Left lobe of liver (tissue), 2 donors: ENCODE measurements around the gene GALNT15. TPM values are rescaled to one million over a fixed set of nuclear protein-coding genes. Genes with fewer than 3 reads are reported as not detected.

Experiments used
- ATAC-seq: fragments of 200-7000 bp; cut with Tn5 transposase; one replicate; pipeline ENCODE4 v1.9.1; 2020; ENCODE audit warnings: mild to moderate bottlenecking, moderate library complexity
- DNase-seq: peaks from one replicate; pipeline ENCODE4 v3.0.0-alpha.2; 2020; ENCODE audit warnings: low spot score
- total RNA-seq: library from RNA; stranded (reverse); gene quantifications from one replicate; pipeline ENCODE4 v1.2.1, GENCODE V29; 2021
- donor health status: DM: no; HTN: no; CAD: no; lungs with moderate emphysema.
- donor health status: DM: no; HTN: yes; CAD: no.

Gene GALNT15
- total RNA-seq, 1 donor from 2014 or later: 2.7 TPM

DNA sequence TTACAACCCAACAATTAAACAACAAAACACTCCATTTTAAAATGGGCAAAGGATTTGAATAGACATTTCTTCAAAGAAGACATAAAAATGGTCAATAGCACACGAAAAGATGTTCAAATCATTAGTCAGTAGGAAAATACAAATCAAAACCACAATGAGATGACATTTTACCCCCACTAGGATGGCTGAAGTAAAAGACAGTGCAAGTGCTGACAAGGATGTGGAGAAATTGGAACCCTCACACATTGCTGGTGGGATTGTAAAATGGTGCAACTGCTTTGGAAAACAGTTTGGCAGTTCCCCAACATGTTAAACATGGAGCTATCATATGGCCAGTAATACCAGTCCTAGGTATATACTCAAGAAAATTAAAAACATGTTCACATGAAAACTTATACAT is 11.6 kb downstream of the GALNT15 start:
- ATAC-seq (no peak), DNase-seq (no peak)

DNA sequence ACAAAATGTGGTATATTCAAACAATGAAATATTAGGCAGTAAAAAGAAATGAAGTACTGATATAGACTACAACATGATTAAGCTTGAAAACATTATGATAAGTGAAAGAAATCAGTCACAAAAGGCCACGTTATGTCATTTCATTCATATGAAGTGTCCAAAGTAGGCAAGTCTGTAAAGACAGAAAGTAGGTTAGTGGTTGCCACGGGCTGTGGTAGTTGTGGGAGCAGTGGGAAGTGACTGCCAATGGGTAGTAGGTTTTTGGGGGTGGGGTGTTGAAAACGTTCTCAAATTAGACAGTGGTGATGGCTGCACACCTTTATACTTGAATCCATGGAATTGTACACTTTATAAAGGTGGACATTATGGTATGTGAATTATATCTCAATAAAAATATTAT is 12.1 kb downstream of the GALNT15 start:
- DNase-seq (no peak), ATAC-seq (no peak)

DNA sequence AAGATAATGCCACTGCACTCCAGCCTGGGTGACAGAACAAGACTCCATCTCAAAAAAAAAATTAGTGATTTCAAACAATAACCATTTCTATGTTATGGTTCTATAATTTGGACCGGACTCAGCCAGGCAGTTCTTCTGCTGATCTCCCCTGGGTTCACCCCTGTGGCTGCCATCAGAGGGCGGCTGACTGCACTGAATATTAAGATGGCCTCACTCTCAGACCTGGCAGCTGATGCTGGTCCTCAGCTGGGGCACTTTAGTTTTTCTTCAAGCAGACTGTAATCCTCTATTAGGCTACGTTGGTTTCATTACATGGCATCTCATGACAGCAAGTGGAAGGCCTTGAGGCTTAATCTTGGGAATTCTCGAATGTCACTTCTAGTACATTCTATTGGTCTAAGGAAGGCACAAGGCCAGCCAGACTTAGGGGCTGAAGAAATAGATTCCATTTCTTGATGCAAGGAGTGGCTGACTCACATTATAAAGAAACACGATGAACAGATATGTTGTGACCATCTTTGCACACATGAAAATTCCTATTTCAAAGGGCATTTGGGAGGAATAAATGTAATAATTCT is 12.8 kb downstream of the GALNT15 start:
- ATAC-seq (no peak), DNase-seq (no peak)

DNA sequence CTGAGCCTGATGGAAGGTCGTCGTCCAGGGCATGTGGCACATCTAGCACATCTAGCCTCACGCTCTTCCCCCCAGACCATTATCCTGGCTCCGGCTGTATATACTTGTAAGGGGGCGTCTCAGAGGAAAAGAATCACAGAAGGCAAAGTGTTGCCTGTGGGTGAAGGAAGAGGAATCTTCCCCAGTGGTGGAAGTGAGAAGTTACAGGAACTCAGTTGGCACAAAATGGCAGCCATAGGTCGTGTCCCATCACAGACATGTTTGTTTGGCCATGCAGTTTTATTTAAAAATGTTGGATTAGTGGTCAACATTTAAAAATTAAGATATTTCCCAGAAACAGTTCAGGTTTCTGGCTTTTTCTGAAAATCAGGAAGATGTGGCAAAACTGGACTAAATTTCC is 13.6 kb downstream of the GALNT15 start:
- DNase-seq: no peak
- ATAC-seq: no peak

DNA sequence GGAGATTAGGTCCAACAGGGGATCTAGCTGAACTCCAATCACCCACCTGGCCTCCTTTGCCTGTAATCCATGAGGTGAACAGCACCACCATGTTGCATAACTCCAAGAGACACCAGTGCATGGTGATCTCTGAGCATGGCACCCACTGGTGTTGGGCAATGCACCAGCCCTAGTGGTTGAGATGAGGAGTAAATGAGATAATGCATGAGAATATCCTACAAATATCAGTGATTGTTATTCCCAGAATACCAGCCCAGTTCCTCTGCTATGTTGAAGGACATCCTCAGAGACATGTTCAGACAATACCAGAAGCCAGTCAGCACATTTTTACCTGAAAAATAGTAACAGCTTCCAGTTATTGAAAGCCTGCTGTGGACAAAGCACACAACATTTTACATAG is 14.7 kb downstream of the GALNT15 start:
- ATAC-seq (no peak), DNase-seq (no peak)

DNA sequence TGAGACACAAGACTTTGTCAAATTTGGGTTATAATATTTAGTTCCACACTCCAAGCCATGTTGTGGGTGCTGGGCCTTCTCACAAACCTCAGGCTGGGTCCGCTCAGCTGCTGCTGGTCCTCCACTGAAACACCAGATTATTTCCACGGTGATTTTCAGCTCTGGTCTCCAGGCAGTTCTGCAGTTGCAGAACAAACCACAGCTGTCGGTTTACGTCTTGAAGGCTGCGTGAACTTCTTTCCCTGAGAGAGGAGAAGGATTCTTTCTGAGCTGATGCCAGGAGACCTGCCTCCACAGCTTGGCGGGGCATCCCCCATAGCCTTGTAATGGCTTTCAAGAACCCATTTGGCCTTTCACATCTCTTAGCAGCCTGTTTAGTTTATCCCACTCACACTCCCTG is 16.2 kb downstream of the GALNT15 start:
- DNase-seq: no peak
- ATAC-seq: no peak

DNA sequence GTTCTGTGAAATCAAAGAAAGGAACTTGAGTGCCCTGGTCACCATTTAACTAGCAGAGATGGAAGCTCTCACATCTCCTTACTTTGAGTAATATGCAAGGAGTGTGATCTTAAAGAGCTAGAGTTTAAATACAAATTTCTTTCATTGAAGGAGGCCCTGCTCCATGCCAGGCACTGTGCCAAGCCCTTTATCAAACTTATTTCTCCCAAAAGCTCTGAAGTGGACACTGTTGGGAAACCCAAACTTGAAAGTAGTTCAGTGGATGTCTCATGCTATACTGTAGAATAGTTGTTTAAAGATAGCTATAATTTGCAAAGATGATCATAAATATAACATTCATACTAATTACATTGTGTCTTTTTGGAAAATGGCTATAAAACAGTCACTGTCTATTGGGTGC is 17.1 kb downstream of the GALNT15 start:
- DNase-seq (no peak), ATAC-seq (no peak)

DNA sequence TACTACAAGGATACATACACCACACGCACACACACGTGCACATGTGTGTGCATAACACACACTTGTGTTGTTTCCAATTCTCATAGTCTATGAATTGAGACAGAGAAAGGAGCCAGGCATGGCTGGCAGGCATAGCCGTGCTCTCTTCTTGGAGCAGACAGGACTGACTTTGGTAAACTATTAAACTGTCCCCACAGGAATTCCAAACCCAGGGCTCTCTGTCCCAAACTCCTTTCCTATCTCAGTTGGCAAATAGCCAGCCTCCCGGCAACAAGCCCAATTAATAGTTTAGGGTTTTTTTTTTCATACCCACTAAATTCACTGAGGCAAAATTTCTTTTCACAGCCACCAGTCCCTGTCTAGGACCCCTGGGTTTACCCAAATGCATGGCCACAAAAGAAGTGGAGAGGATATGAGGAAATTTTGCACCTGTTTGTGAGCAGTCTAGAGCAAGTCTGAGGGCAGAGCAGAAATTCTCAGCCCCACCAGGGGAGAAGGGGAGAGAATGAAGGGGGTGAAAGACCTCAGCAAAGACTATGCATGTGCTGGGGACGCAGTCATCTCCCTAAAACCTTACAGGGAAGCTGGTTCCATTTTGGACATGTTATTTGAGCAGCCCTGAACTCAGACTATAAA is 17.8 kb downstream of the GALNT15 start:
- DNase-seq: no peak
- ATAC-seq: peak; percentile 90

DNA sequence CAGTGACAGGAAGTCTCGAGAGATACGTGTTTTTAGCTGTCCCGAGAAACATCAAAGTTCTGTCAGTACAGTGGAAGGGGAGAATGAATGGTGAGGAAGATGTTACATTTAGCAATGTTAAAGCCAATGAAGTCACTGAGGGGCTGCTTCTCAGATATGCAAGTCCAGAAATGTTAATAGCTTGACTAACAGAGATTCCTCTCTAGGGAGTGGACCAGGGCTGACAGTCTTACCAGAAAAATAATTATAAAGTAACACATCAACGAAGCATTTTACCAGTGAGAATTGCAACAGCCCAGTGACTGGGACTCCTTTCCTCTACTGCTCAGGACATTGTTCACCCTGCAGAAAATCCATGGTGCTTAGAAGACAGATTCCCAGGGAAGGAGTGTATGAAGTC is 23.9 kb downstream of the GALNT15 start:
- ATAC-seq (no peak), DNase-seq (no peak)

DNA sequence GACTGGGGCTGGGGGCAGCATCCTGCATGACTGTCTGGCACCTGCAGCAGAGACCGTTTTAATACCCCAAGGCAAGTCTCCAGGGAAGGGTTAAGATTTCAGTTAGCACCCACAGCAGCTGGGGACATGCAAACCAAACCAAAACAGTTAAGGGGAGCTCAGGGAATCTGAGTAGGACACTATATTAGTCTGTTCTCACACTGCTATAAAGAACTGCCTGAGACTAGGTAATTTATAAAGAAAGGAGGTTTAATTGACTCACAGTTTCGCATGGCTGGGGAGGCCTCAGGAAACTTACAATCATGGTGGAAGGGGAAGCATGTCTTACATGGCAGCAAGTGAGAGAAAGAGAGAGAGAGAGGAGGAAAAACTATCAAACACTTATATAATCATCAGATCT is 25.3 kb downstream of the GALNT15 start:
- ATAC-seq: no peak
- no peak for DNase-seq

DNA sequence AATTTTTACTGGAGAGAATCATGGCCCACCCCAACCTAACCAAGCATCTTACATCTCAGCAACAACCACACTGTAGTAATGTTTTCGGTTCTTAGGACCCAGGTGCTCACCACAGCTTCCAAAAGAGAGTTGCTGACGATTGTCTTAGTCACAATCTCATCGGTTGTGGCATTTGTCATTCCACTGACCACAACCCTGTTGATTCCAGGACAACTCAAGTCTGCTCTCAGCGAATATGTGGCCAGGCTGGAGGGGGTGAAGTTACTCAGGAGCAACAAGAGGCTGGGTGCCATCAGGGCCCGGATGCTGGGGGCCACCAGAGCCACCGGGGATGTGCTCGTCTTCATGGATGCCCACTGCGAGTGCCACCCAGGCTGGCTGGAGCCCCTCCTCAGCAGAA is 25.9 kb downstream of the GALNT15 start:
- DNase-seq: no peak
- no peak for ATAC-seq

DNA sequence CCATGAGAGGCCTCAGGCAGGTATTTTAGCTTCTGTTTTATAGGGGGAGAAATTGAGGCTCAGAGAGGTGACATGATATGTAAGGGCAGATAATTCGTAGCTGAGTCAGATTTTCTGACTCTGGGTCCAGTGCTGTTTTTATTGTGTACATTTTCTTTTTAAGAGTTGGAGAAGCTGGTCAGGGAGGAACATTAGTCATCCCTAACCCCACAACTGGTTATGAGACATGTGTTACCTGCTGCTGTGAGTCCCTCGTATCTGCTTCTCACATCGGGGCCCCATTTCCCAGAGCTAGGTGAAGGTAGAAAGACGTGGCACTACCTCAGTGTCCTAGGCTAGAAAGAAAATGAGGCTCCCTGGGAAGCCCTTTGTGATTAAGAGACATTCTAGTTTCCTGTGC is 28.6 kb downstream of the GALNT15 start:
- ATAC-seq (no peak), DNase-seq (no peak)

DNA sequence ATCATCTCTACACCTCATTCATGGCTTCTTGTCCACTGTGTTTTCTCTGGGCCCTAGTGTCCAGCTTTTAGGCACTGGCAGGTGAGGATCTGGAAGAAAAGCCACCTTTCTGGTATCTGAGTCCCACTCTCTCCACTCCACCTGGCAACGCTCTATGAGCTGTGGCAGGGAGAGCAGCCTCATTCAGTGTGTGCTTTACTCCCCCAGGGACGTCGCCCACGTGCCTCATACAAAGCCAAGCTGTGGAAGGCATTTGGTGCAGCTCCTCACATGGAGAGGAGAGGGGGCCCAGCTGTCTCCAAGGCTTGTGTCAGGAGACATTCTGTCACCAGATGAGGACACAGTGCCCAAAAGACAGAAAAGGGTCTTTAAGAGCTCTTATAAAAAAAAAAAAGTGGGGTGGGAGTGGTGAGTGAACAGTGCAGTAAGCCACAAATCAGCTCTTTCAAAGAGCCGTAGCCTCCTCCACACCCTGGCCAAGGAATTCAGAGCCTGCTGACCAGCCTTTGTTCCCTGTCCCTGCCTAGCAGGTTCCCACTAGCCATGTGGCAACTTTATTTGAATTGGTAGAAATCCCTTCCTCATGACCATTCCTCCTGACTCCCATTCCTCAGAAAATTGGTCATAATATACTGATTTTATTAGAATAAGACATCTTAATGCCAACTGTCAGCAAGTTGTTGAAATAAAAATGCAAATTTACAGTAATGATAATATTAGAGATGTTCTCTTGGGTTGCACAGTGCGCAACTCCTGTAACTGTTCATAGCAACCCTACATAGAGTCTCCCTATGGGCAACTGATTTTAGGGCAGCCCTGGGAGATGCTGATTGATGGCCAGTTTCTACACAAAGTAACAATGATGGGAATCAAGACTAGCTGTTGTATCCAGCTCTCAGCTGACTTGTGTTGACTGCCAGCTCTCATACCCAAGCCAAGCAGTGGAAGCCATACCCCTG is 29.5 kb downstream of the GALNT15 start:
- DNase-seq (no peak), ATAC-seq (no peak)

DNA sequence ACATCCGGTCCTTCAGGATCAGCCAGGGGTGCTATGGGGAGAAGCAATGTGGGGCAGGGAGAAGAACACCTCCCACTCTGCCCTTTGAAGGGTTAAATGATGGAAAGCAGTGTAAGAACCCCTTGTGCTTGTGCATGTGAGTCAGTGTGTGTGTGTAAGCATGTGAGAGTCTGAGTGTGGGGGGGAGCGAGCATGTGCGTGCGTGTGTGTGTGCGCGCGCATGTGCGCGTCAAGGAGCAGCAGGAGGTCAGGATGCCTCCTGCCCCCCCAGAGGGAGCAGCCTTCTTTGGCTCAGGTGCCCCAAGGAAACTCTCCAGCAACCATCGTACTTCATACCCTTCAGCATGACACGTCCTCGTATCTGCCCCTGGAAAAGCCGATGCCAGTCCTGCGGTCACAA is 30.3 kb downstream of the GALNT15 start:
- ATAC-seq (no peak), DNase-seq (no peak)

DNA sequence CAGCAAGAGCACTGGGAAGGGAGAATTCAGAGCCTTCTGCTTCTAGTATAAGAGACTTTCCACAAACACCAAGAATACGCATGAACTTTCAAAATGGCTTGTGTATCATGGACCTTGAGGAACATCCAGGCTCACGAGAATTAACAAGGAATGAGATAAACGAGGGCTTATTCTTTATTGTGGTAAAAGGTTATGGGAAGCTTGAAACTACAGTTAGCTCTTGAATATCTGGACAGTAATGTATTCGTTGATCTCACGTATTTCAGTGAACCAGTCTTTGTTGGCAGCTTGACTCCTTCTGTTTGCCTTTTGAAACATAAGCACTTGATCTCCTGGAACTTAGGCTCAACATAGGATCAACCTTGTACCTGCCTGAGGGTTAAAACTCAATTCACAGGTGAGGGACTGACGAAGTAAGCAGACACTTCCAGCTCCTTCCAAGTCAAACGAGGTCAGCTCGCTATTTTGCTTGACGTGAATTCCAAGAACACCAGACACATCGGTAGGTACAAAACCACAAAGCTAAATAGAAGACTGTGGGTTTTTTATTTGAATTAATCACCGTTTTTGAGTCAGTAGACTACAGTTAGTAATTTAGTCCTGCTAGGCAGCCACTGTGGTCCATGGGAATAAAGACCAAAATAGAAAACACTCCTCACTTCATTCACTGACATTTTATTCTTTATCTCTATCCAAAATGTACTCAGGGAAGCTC is 30.8 kb downstream of the GALNT15 start:
- no peak for DNase-seq
- ATAC-seq: no peak

DNA sequence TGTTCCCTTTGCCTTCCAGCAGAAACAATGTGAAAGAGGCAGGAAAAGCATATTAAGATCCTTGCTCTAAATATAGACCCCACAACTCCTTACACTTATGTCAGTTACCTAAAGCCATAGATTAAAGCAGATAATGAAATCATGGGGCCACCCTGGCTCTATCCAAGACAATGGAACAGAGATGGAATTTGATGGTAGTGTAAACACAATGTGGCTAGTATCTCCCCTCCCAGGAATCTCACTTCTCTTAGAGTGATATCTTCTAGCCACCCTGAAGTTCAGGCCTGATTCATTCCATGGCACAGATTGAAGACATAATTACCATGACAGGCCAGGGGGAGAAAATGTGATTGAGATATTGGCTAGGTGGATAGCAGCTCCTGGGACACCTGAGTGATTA is 32.6 kb downstream of the GALNT15 start:
- DNase-seq: no peak
- ATAC-seq: no peak

DNA sequence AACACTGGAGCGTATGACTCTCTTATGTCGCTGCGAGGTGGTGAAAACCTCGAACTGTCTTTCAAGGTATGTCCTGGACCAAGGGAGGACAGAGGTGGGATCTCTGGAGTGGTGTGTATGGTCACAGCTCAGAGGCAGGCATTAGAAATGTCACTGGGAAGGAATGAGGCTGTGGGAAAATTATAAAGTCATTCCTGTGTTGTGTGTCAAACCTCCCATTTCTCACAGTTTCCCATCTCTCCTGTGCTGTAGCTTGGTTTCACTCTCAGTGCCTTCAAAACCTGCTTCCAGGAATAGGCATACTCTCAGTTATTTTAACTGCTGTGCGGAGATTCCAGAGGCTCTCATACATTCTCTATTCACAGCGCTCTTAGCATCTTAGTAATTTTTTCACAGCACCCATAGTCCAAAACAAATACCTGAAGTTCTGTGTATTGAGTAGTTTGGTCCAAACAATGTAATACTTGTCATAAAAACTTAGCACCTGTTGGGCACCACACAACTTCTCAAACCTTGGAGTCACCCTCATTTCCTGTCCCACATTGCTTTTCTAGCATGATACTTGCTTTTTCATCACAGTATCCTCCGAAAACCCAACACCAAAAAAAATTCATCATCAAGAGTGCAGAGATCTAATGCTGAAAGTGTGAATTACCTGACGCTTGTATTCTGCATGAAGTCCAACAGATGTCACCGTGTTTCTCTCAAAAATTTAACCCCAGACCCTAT is 36.9 kb downstream of the GALNT15 start:
- ATAC-seq: no peak
- DNase-seq: no peak

DNA sequence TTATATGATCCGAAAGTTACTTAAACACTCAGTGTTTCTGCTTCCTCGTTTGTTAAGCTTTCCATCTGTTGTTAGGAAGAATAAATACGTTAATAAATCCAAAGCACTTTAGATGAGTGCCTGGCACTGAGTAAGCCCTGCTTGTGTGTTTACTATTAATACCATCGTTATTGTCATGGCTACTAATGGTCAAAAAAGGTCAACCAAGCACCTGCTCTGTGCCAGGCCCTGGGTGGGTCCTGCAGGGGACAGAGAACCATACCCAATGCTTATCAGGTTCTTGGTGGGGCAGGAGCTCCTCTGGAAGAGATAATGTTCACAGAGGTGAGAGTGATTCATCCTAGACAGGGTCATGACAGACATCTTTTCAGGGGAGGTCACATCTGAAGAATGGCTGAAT is 39.9 kb downstream of the GALNT15 start:
- DNase-seq: no peak
- no peak for ATAC-seq

DNA sequence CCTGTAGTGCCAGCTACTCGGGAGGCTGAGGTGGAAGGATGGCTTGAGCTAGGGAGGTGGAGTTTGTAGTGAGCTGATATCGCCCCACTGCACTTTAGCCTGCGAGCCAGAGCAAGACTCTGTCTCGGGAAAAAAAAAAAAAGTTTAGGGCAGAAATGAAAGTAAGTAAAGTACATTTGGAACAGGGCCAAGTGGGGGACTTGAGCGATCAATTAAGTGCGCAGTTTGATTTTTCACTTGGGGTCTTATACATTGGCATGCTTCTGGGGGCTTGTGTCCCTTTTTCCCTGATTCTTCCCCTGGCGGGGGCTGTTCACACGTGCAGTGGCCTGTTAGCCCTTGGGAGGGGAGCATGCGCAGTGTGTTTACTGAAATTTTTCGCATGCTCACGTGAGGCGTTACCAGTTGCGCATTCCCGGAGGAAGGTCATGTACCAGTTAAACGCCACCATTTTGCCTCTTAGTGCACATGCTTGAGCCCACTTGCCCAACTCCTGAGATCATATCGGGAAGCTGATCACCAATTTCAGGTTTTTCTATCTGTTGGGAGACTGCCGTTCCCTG is 42.0 kb downstream of the GALNT15 start:
- no peak for ATAC-seq

DNA sequence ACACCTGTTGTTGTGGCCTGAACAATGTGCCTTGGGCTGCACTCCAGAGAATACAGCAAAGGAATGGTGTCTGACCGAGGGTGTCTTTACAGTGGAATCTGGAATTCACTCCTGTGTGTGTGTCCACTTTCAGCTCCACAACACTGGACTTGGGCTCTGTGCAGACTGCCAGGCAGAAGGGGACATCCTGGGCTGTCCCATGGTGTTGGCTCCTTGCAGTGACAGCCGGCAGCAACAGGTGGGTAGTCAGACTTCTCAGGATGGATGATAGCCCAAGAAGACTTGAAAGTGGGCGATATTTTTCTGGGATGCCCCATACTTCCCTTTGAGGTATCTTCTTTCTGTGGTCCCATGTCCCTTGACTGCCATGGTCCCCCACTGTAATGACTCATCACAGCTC is 45.3 kb downstream of the GALNT15 start:
- no peak for ATAC-seq
- DNase-seq: no peak

More for the DNA sequence above, 42.0 kb downstream of the GALNT15 start:
- no peak for DNase-seq
